SK-N-SH treated with all-trans-retinoic acid at 6 μM for 48 hours (cell line): ENCODE measurements around the gene SLC7A4.

Experiments
- ATAC-seq: fragments of 200-7000 bp; cut with Tn5 transposase; 3 replicates; pipeline ENCODE4 v1.9.1; 2020; ENCODE audit warnings: mild to moderate bottlenecking, moderate library complexity
- BACH2 ChIP-seq: fragments of 250-450 bp; sonication (Bioruptor Pico); IDR thresholded peaks from 2 replicates; pipeline ENCODE4 v1.9.0; 2021; ENCODE audit warnings: mild to moderate bottlenecking, borderline replicate concordance
- CSDC2 ChIP-seq: fragments of 250-450 bp; sonication (Bioruptor Pico); IDR thresholded peaks from 2 replicates; pipeline ENCODE4 v1.5.0; 2020; ENCODE audit warnings: mild to moderate bottlenecking, moderate library complexity
- ESRRG ChIP-seq: fragments of 250-450 bp; sonication (Bioruptor Pico); IDR thresholded peaks from 2 replicates; pipeline ENCODE4 v1.6.1; 2021; ENCODE audit warnings: mild to moderate bottlenecking
- OSR1 ChIP-seq: fragments of 250-450 bp; sonication (Bioruptor Pico); IDR thresholded peaks from 2 replicates; pipeline ENCODE4 v1.8.0; 2022; ENCODE audit warnings: moderate library complexity, mild to moderate bottlenecking, inconsistent platforms
- POU6F1 ChIP-seq: fragments of 250-450 bp; sonication (Bioruptor Pico); IDR thresholded peaks from 2 replicates; pipeline ENCODE4 v1.8.0; 2021; ENCODE audit warnings: low read depth, mild to moderate bottlenecking, moderate library complexity, borderline replicate concordance
- PPARA ChIP-seq: fragments of 250-450 bp; sonication (Bioruptor Pico); IDR thresholded peaks from 2 replicates; pipeline ENCODE4 v1.5.0; 2020; ENCODE audit warnings: mild to moderate bottlenecking, borderline replicate concordance
- RARB ChIP-seq: fragments of 250-450 bp; sonication (Bioruptor Pico); IDR thresholded peaks from 2 replicates; pipeline ENCODE4 v1.8.0; 2021; ENCODE audit warnings: mild to moderate bottlenecking, moderate library complexity
- SNAI2 ChIP-seq: fragments of 250-450 bp; sonication (Bioruptor Pico); IDR thresholded peaks from 2 replicates; pipeline ENCODE4 v1.5.0; 2020; ENCODE audit warnings: mild to moderate bottlenecking, moderate library complexity
- TCF4 ChIP-seq: fragments of 250-450 bp; sonication (Bioruptor Pico); IDR thresholded peaks from 2 replicates; pipeline ENCODE4 v1.8.0; 2021; ENCODE audit warnings: mild to moderate bottlenecking, moderate library complexity, borderline replicate concordance
- TOX ChIP-seq: fragments of 250-450 bp; sonication (Bioruptor Pico); IDR thresholded peaks from 2 replicates; pipeline ENCODE4 v1.8.0; 2021; ENCODE audit warnings: mild to moderate bottlenecking, moderate library complexity, borderline replicate concordance
- TSHZ2 ChIP-seq: fragments of 250-450 bp; sonication (Bioruptor Pico); IDR thresholded peaks from 2 replicates; pipeline ENCODE4 v1.5.0; 2020; ENCODE audit warnings: mild to moderate bottlenecking, moderate library complexity
- ZFP3 ChIP-seq: fragments of 250-450 bp; sonication (Bioruptor Pico); IDR thresholded peaks from 2 replicates; pipeline ENCODE4 v1.5.0; 2020; ENCODE audit warnings: mild to moderate bottlenecking, moderate library complexity
- ZFP30 ChIP-seq: fragments of 450-650 bp; formaldehyde crosslinking; IDR thresholded peaks from 2 replicates; pipeline ENCODE4 v1.5.0; 2022; ENCODE audit warnings: mild to moderate bottlenecking, moderate library complexity
- ZNF565 ChIP-seq: fragments of 450-650 bp; formaldehyde crosslinking; conservative IDR thresholded peaks from 2 replicates; pipeline ENCODE4 v1.5.0; 2020; ENCODE audit warnings: low read depth, mild to moderate bottlenecking, moderate library complexity
- ZNF70 ChIP-seq: fragments of 450-650 bp; formaldehyde crosslinking; IDR thresholded peaks from 2 replicates; pipeline ENCODE4 v1.5.0; 2020; ENCODE audit warnings: mild to moderate bottlenecking, moderate library complexity
- ZNF8 ChIP-seq: fragments of 450-650 bp; formaldehyde crosslinking; IDR thresholded peaks from 2 replicates; pipeline ENCODE4 v1.5.0; 2020; ENCODE audit warnings: mild to moderate bottlenecking, moderate library complexity
- TF ChIP-seq, protein P1 (sequence below): fragments of 250-450 bp; sonication (Bioruptor Pico); IDR thresholded peaks from 2 replicates; pipeline ENCODE4 v1.5.1; 2020; ENCODE audit warnings: low read depth, mild to moderate bottlenecking, moderate library complexity
- TF ChIP-seq, protein P2 (sequence below): fragments of 250-450 bp; sonication (Bioruptor Pico); IDR thresholded peaks from 2 replicates; pipeline ENCODE4 v1.5.1; 2021; ENCODE audit warnings: mild to moderate bottlenecking, moderate library complexity
- TF ChIP-seq, protein P3 (sequence below): fragments of 250-450 bp; sonication (Bioruptor Pico); IDR thresholded peaks from 2 replicates; pipeline ENCODE4 v1.8.0; 2020; ENCODE audit warnings: mild to moderate bottlenecking, moderate library complexity, borderline replicate concordance

SLC7A4 gene

DNA sequence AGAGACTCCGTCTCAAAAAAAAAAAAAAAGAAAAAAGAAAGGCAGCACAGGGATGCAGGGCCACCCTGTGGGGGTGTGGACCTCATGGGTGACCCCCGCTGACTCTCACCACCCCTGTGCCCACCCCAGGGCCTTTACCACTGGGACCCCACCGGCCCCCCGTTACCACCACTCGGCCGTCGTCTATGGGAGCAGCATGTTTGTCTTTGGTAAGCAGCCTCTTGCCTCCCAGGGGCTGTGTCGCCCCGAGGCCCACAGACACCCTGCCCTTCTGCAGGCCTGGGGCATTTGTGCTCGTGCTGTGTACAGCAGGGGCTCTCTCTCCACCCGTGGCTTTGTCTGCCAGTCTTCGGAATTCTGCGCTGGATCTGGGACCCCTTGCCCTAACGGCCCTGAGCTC, 45.0 kb downstream of the SLC7A4 start (continued):
- TF ChIP-seq, protein P1, sequence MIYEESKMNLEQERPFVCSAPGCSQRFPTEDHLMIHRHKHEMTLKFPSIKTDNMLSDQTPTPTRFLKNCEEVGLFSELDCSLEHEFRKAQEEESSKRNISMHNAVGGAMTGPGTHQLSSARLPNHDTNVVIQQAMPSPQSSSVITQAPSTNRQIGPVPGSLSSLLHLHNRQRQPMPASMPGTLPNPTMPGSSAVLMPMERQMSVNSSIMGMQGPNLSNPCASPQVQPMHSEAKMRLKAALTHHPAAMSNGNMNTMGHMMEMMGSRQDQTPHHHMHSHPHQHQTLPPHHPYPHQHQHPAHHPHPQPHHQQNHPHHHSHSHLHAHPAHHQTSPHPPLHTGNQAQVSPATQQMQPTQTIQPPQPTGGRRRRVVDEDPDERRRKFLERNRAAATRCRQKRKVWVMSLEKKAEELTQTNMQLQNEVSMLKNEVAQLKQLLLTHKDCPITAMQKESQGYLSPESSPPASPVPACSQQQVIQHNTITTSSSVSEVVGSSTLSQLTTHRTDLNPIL (CRISPR knock-in tag): no peak
- TF ChIP-seq RARB (CRISPR knock-in tag) (no peak), TCF4 (CRISPR knock-in tag) (no peak), ZFP3 (CRISPR knock-in tag) (no peak), PPARA (CRISPR knock-in tag) (no peak)
- TF ChIP-seq, all 23 proteins: peak for 0

DNA sequence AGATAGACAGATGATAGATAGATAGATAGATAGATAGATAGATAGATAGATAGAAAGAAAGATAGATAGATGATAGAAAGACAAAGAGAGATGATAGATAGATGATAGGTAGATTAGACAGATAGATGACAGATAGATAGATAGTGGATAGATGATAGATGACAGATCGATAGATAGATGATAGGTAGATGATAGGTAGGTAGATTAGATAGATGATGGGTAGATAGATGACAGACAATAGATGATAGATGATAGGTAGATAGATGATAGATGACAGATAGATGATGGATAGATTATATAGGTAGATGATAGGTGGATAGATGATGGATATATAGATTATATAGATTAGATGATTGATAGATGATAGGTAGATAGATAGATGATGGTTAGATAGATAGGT, 46.0 kb downstream of the SLC7A4 start:
- no peak for ATAC-seq
- TF ChIP-seq, protein P2, sequence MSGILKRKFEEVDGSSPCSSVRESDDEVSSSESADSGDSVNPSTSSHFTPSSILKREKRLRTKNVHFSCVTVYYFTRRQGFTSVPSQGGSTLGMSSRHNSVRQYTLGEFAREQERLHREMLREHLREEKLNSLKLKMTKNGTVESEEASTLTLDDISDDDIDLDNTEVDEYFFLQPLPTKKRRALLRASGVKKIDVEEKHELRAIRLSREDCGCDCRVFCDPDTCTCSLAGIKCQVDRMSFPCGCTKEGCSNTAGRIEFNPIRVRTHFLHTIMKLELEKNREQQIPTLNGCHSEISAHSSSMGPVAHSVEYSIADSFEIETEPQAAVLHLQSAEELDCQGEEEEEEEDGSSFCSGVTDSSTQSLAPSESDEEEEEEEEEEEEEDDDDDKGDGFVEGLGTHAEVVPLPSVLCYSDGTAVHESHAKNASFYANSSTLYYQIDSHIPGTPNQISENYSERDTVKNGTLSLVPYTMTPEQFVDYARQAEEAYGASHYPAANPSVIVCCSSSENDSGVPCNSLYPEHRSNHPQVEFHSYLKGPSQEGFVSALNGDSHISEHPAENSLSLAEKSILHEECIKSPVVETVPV (CRISPR knock-in tag): no peak
- no peak for TF ChIP-seq SNAI2 (CRISPR knock-in tag)
- TF ChIP-seq TCF4 (CRISPR knock-in tag): no peak
- TF ChIP-seq ESRRG (CRISPR knock-in tag): no peak
- TF ChIP-seq ZNF70 (CRISPR knock-in tag): no peak
- TF ChIP-seq BACH2 (CRISPR knock-in tag): no peak
- TF ChIP-seq ZFP3 (CRISPR knock-in tag): no peak

DNA sequence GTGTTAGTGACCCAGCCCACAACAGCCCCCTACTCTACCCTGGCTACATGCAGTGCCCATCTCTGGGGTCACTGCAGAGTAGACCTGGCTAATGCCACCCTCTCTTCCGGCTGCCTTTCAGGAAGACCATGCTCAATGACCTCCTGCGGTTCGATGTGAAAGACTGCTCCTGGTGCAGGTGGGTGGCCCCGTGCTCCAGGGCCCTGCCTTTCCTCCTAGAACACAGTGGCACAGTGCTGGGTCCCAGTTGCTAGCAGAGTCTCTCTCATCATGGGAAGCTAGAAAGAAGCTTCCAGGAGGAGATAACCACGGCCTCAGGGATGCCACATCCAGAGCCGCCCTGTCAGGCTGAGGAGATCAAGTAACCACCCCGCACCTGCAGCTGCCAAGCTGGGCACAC, 46.6 kb downstream of the SLC7A4 start:
- ATAC-seq: no peak
- TF ChIP-seq OSR1 (CRISPR knock-in tag): no peak
- TF ChIP-seq POU6F1 (CRISPR knock-in tag): no peak
- TF ChIP-seq ZNF8 (CRISPR knock-in tag): no peak
- no peak for TF ChIP-seq TSHZ2
- no peak for TF ChIP-seq ZFP30 (CRISPR knock-in tag)

GRCh38 chr22:20983081-20983771, 49.1 kb downstream of the SLC7A4 start:
- TF ChIP-seq, protein P3, sequence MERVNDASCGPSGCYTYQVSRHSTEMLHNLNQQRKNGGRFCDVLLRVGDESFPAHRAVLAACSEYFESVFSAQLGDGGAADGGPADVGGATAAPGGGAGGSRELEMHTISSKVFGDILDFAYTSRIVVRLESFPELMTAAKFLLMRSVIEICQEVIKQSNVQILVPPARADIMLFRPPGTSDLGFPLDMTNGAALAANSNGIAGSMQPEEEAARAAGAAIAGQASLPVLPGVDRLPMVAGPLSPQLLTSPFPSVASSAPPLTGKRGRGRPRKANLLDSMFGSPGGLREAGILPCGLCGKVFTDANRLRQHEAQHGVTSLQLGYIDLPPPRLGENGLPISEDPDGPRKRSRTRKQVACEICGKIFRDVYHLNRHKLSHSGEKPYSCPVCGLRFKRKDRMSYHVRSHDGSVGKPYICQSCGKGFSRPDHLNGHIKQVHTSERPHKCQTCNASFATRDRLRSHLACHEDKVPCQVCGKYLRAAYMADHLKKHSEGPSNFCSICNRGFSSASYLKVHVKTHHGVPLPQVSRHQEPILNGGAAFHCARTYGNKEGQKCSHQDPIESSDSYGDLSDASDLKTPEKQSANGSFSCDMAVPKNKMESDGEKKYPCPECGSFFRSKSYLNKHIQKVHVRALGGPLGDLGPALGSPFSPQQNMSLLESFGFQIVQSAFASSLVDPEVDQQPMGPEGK: no peak
- no peak for TF ChIP-seq TSHZ2
- no peak for TF ChIP-seq BACH2 (CRISPR knock-in tag)
- no peak for TF ChIP-seq RARB (CRISPR knock-in tag)
- TF ChIP-seq TOX (CRISPR knock-in tag): no peak
- TF ChIP-seq, protein P1 (CRISPR knock-in tag): no peak
- no peak for TF ChIP-seq ZNF565 (CRISPR knock-in tag)
- no peak for TF ChIP-seq ZFP3 (CRISPR knock-in tag)
- no peak for TF ChIP-seq ESRRG (CRISPR knock-in tag)
- no peak for TF ChIP-seq CSDC2 (CRISPR knock-in tag)
- no peak for TF ChIP-seq ZFP30 (CRISPR knock-in tag)
- no peak for TF ChIP-seq SNAI2 (CRISPR knock-in tag)
- ATAC-seq: 0 out of 3 replicates have a peak, but pooled peaks have one; percentile 1
